Mesothelial cell of epicardium (in vitro differentiated cells): ENCODE results near the gene EDC3. TPM values are rescaled to one million over a fixed set of nuclear protein-coding genes. Genes with fewer than 3 reads are reported as not detected.
"Not testable (repeated sequence)": the region's sequence is repeated elsewhere in the genome, so short reads cannot be mapped to it uniquely, and the experiment has no call there.

Source experiments
- DNase-seq, 2 experiments: peaks; one replicate each; pipeline ENCODE4 v3.0.0; 2021; ENCODE audit warnings: low spot score in 2 of 2; ENCODE audit not compliant: unreplicated experiment in 2 of 2
- H3K27ac Mint-ChIP-seq: 2 replicates; pipeline ENCODE4 v1.8.0; 2021; ENCODE audit warnings: mixed read lengths
- H3K27me3 Mint-ChIP-seq: 2 replicates; pipeline ENCODE4 v1.8.0; 2021; ENCODE audit warnings: low read depth, mixed read lengths
- H3K36me3 Mint-ChIP-seq: 2 replicates; pipeline ENCODE4 v1.8.0; 2021; ENCODE audit warnings: mixed read lengths
- H3K4me1 Mint-ChIP-seq: 2 replicates; pipeline ENCODE4 v1.8.0; 2021; ENCODE audit warnings: mixed read lengths
- H3K4me3 Mint-ChIP-seq: 2 replicates; pipeline ENCODE4 v1.8.0; 2021; ENCODE audit warnings: mild to moderate bottlenecking, moderate library complexity, mixed read lengths
- H3K9me3 Mint-ChIP-seq: 2 replicates; pipeline ENCODE4 v1.8.0; 2021; ENCODE audit warnings: mixed read lengths
- total RNA-seq: library from RNA; stranded (reverse); gene quantifications from 3 replicates; pipeline ENCODE4 v1.2.1, GENCODE V29; 2021
- TF ChIP-seq, protein P1 (sequence below): fragments of 200-600 bp; sonication (generic); IDR thresholded peaks from one replicate; pipeline ENCODE4 v1.5.0; 2021; ENCODE audit warnings: antibody characterized with exemption; ENCODE audit not compliant: unreplicated experiment

EDC3 gene
- total RNA-seq, 1 donor from 2014 or later = 69.5 TPM

- TF ChIP-seq, protein P1, sequence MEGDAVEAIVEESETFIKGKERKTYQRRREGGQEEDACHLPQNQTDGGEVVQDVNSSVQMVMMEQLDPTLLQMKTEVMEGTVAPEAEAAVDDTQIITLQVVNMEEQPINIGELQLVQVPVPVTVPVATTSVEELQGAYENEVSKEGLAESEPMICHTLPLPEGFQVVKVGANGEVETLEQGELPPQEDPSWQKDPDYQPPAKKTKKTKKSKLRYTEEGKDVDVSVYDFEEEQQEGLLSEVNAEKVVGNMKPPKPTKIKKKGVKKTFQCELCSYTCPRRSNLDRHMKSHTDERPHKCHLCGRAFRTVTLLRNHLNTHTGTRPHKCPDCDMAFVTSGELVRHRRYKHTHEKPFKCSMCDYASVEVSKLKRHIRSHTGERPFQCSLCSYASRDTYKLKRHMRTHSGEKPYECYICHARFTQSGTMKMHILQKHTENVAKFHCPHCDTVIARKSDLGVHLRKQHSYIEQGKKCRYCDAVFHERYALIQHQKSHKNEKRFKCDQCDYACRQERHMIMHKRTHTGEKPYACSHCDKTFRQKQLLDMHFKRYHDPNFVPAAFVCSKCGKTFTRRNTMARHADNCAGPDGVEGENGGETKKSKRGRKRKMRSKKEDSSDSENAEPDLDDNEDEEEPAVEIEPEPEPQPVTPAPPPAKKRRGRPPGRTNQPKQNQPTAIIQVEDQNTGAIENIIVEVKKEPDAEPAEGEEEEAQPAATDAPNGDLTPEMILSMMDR = no peak
- H3K9me3 Mint-ChIP-seq = no peaks in the 10 kb centered on the region
- no peaks in the 10 kb centered on the region for H3K4me1 Mint-ChIP-seq
These were observed 32.4 kb downstream of the EDC3 start for GRCh38 chr15:74663303-74664027.

GRCh38 chr15:74662064-74662860 is 33.6 kb downstream of the EDC3 start:
- Mint-ChIP-seq H3K4me3 (no peak overlapping the region), H3K9me3 (no peaks in the 10 kb centered on the region), H3K36me3 (peaks cover 5% of the 10 kb centered on the region), H3K27ac (no peak overlapping the region), H3K4me1 (no peaks in the 10 kb centered on the region), H3K27me3 (no peaks in the 10 kb centered on the region)
- DNase-seq = no peak
- TF ChIP-seq, protein P1 = no peak

More at GRCh38 chr15:74663303-74664027, 32.4 kb downstream of the EDC3 start:
- Mint-ChIP-seq H3K4me3 (no peak overlapping the region), H3K36me3 (peaks cover 8% of the 10 kb centered on the region), H3K27me3 (no peaks in the 10 kb centered on the region), H3K27ac (no peak overlapping the region)
- DNase-seq = no peak

- not testable (repeated sequence) for DNase-seq, H3K9me3 Mint-ChIP-seq, H3K36me3 Mint-ChIP-seq, H3K27me3 Mint-ChIP-seq, H3K4me1 Mint-ChIP-seq, H3K27ac Mint-ChIP-seq, H3K4me3 Mint-ChIP-seq
These were observed 34.5 kb downstream of the EDC3 start for GRCh38 chr15:74661280-74661679.

- no peak for DNase-seq
- H3K36me3 Mint-ChIP-seq = peaks cover 8% of the 10 kb centered on the region
- no peaks in the 10 kb centered on the region for H3K9me3 Mint-ChIP-seq
- TF ChIP-seq, protein P1 = no peak
- no peak overlapping the region for H3K4me3 Mint-ChIP-seq
- H3K27ac Mint-ChIP-seq = no peak overlapping the region
- no peaks in the 10 kb centered on the region for H3K27me3 Mint-ChIP-seq
- peaks cover 14% of the 10 kb centered on the region for H3K4me1 Mint-ChIP-seq
These were observed 38.0 kb downstream of the EDC3 start for GRCh38 chr15:74657846-74658245.

DNA sequence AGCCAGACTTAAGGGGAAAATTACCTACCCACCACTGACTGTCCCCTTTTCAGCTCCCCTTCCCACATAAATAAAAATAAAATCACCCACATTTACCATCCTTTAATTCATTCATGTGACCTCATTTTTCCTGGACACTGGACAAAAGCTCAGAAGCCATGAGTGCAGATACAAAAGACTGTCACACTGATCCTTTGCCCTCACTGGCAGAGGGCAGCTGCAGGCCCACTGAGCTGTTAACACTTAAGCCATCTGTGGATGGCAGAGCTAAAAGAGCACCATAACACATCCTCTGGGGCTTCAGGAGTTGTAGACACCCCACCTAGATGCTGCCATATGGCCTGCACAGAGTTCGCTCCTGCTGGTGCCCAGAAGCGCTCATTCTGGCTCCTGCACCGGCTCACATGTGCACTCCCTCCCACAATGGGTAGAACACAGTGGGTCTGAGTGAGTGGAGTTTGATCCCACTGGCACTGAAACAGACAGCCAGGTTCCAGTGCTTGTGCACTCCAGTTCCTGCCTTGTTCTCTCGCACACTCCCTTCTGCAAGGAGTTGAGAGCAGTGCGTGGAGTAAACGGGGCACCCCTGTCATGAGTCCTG is 38.8 kb downstream of the EDC3 start:
- no peak overlapping the region for H3K4me3 Mint-ChIP-seq
- H3K36me3 Mint-ChIP-seq = peaks cover 8% of the 10 kb centered on the region
- H3K27ac Mint-ChIP-seq = no peak overlapping the region
- H3K9me3 Mint-ChIP-seq = no peaks in the 10 kb centered on the region
- H3K4me1 Mint-ChIP-seq = peaks cover 14% of the 10 kb centered on the region
- H3K27me3 Mint-ChIP-seq = no peaks in the 10 kb centered on the region
- TF ChIP-seq, protein P1 = no peak
- no peak for DNase-seq

- DNase-seq = no peak
- H3K9me3 Mint-ChIP-seq = no peaks in the 10 kb centered on the region
- TF ChIP-seq, protein P1 = no peak
- peaks cover 14% of the 10 kb centered on the region for H3K4me1 Mint-ChIP-seq
- no peak overlapping the region for H3K27ac Mint-ChIP-seq
- H3K36me3 Mint-ChIP-seq = peaks cover 6% of the 10 kb centered on the region
- H3K27me3 Mint-ChIP-seq = no peaks in the 10 kb centered on the region
- no peak overlapping the region for H3K4me3 Mint-ChIP-seq
These were observed 40.4 kb downstream of the EDC3 start for GRCh38 chr15:74655424-74655823.
